ENCODE results near the gene IL4I1. TPM values are rescaled to one million over a fixed set of nuclear protein-coding genes. Genes with fewer than 3 reads are reported as not detected.

The IL4I1 gene
- total RNA-seq, 1 donor from 2014 or later = 42.3 TPM

- peaks cover 20% of the 10 kb centered on the region for H3K36me3 Mint-ChIP-seq (ENCODE audit: low read depth)
- DNase-seq (ENCODE audit: low spot score) = no peak
- H3K4me3 Mint-ChIP-seq (ENCODE audit: low read depth) = no peak overlapping the region
- H3K4me1 Mint-ChIP-seq (ENCODE audit: low read depth) = no peaks in the 10 kb centered on the region
- no peaks in the 10 kb centered on the region for H3K9me3 Mint-ChIP-seq
- H3K27ac Mint-ChIP-seq = no peak overlapping the region
- intact Hi-C loops (cut with micrococcal nuclease) = no loop called here
- no peaks in the 10 kb centered on the region for H3K27me3 Mint-ChIP-seq (ENCODE audit: low read depth)
Measured at GRCh38 chr19:49840736-49841249, 55.9 kb downstream of the IL4I1 start.

- Mint-ChIP-seq H3K27me3 (ENCODE audit: low read depth) (no peaks in the 10 kb centered on the region), H3K4me3 (ENCODE audit: low read depth) (no peak overlapping the region), H3K27ac (no peak overlapping the region), H3K9me3 (no peaks in the 10 kb centered on the region), H3K4me1 (ENCODE audit: low read depth) (no peaks in the 10 kb centered on the region), H3K36me3 (ENCODE audit: low read depth) (peaks cover 20% of the 10 kb centered on the region)
- intact Hi-C loops (cut with micrococcal nuclease) = no loop called here
- DNase-seq (ENCODE audit: low spot score) = no peak
Measured at GRCh38 chr19:49840321-49840720, 56.4 kb downstream of the IL4I1 start.

DNA sequence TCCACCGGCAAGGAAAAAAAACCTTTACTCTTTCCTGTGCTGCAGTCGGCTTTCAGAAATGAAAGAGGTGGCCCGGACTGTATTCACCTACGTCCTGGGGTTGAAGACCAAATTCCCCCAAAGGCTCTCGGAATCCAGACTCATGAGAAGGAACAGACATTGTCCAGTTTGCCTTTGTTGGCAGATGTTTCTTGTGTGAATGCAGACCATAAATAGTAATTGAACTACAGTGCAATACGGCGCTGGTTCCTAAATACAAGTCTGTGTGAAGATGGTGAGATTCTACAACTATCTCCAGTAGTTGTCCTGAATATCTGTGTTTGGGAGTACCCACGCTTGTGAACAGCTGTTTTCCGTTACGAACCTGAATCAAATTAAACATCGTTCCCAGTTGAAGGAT lies 57.0 kb downstream of the IL4I1 start:
- no peaks in the 10 kb centered on the region for H3K4me1 Mint-ChIP-seq (ENCODE audit: low read depth)
- no peak overlapping the region for H3K4me3 Mint-ChIP-seq (ENCODE audit: low read depth)
- H3K9me3 Mint-ChIP-seq = no peaks in the 10 kb centered on the region
- intact Hi-C loops (cut with micrococcal nuclease) = no loop called here
- no peaks in the 10 kb centered on the region for H3K27me3 Mint-ChIP-seq (ENCODE audit: low read depth)
- no peak for DNase-seq (ENCODE audit: low spot score)
- peaks cover 26% of the 10 kb centered on the region for H3K36me3 Mint-ChIP-seq (ENCODE audit: low read depth)
- H3K27ac Mint-ChIP-seq = no peak overlapping the region

Other genes with a start within 250 kb of the IL4I1 start
- 135 and 147 TPM in 2 replicates for gene IRF3, start 231.0 kb downstream of the IL4I1 start, total RNA-seq
- 66.2 and 72.7 TPM in 2 replicates for gene BCL2L12, start 231.0 kb downstream of the IL4I1 start, total RNA-seq
- gene PRMT1, start 219.6 kb downstream of the IL4I1 start, total RNA-seq = 431 TPM in 2 replicates
- gene ADM5, start 207.3 kb downstream of the IL4I1 start, total RNA-seq = 7.2 and 7.3 TPM in 2 replicates
- gene CPT1C, start 205.8 kb downstream of the IL4I1 start, total RNA-seq = 2.8 and 2.9 TPM in 2 replicates
- 2.0 and 2.3 TPM in 2 replicates for gene TSKS, start 133.6 kb downstream of the IL4I1 start, total RNA-seq
- gene AP2A1, start 129.9 kb downstream of the IL4I1 start, total RNA-seq = 61.9 and 65.4 TPM in 2 replicates
- 13.0 and 13.6 TPM in 2 replicates for gene FUZ, start 83.6 kb downstream of the IL4I1 start, total RNA-seq
- 44.0 and 49.6 TPM in 2 replicates for gene MED25, start 78.6 kb downstream of the IL4I1 start, total RNA-seq
- 127 and 134 TPM in 2 replicates for gene PTOV1, start 45.7 kb downstream of the IL4I1 start, total RNA-seq
- 111 and 117 TPM in 2 replicates for gene PNKP, start 29.3 kb downstream of the IL4I1 start, total RNA-seq
- 26.6 and 29.7 TPM in 2 replicates for gene AKT1S1, start 19.5 kb downstream of the IL4I1 start, total RNA-seq
- gene TBC1D17, start 19.2 kb downstream of the IL4I1 start, total RNA-seq = 40.0 and 42.3 TPM in 2 replicates
- gene ATF5, start 32.3 kb upstream of the IL4I1 start, total RNA-seq = 26.0 and 28.3 TPM in 2 replicates
- gene NUP62, start 32.6 kb upstream of the IL4I1 start, total RNA-seq = 170 and 178 TPM in 2 replicates
- gene SIGLEC11, start 64.3 kb upstream of the IL4I1 start, total RNA-seq = not detected in 2 replicates
- 60.8 and 67.7 TPM in 2 replicates for gene VRK3, start 128.5 kb upstream of the IL4I1 start, total RNA-seq
- gene ZNF473, start 129.1 kb upstream of the IL4I1 start, total RNA-seq = 11.2 TPM in 2 replicates

Measured in activated T-helper 2 cell treated with anti-CD3 and anti-CD28 coated beads, Interferon-gamma antibody, Interleukin-2, Interleukin-4, amounts not matched to agents 10 μg/mL and 5 μg/mL and 100 μg/mL, durations not matched to agents 14 hours and 24 hours and 36 hours (primary cell).